Inflammatory macrophage treated with lipopolysaccharide for 1 hour (primary cell): ENCODE results near the gene PAX9.

Experiments
- DNase-seq, 2 donors: peaks; one replicate each; pipeline ENCODE4 v3.0.0-alpha.2; 2020 to 2022

The PAX9 gene

GRCh38 chr14:36656687-36657398 is 4.8 kb upstream of the PAX9 start:
- DNase-seq = no peak

GRCh38 chr14:36657399-36658122 is 4.1 kb upstream of the PAX9 start:
- DNase-seq = no peak

GRCh38 chr14:36658123-36659009 is 3.3 kb upstream of the PAX9 start:
- no peak for DNase-seq

DNA sequence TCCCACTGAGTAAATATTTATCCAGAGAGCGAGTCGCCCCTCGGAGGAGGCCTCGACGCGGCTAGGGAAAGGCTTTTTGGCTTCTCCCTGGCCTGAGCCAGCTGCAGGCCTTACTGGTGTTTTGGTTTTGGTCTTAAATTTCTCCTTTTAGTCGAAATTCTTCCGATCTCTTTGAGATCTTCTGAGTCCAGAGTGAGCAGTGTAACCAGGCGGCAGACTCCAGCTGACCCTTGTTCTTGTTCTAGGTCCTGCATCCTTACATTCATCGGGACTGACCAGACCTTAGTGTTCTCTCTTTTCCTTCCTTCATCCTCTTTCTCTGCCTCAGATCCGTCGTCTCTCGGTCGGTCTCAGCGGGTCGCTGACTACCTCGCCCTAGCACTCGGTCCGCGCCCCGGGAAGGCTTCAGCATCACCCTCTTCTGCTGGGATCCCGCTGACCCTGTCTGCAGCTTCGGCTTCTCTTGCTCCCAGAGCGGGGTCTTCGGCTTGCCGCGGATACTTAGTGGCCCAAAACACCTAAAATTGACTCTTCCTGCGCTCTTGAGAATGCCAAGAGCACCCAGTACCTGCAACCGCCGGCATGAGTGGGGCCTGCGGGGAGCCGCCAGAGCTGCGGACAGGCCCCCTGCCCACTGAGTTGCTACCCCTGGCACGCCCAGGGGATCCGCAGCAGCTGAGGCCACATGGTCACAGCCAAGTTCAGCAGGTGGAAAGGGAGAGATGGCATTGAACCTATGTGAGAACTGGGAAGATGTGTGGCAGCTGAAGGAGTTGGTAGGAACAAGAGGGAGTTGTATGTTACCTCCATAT is 2.4 kb upstream of the PAX9 start:
- DNase-seq = no peak

DNA sequence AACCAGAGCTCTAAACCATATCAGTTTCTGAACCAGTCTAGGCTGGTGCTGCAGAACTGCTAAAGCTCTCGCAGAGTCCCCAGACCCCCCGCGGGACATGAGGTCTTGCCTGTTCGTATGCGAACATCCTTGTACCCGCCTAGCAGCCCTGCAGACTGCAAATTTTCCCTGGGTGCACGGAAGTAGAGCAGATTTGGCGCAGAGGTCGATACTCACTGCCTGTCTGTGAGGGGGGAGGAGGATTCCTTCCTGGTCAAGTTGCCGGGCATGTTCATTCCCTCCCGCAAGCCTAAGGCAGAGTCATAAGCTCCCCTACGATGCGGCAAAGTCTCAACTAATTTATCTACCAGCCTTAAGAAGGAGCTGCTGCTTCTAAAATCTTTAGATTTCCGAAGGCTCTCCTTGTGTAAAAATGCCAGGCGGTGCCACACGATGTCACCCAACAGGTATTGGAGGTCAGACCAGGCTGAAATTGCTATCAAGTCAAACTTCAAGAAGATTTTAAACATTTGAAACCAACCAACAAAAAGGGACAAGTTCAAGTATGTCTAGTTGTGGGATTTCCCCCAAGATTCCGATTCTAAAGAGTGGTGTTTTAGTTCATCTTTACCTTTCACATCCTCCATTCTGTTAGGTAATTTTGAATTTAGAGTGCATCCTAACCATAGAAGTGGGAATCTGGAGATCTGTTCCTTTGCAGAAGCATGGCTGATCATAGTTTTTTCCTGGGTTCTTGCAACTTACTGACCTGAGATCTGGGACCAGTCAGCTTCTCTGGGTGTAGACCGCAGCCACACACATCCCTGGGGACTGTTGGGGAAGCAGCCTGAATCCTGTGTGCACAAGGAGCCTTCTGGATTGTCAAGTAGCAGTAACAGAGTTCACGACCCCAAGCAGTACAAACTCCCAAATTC is 1.6 kb upstream of the PAX9 start:
- DNase-seq = no peak

- no peak for DNase-seq
These were observed 739 bp upstream of the PAX9 start for GRCh38 chr14:36660736-36661505.

- no peak for DNase-seq
These were observed 540 bp downstream of the PAX9 start for GRCh38 chr14:36662258-36662542.

DNA sequence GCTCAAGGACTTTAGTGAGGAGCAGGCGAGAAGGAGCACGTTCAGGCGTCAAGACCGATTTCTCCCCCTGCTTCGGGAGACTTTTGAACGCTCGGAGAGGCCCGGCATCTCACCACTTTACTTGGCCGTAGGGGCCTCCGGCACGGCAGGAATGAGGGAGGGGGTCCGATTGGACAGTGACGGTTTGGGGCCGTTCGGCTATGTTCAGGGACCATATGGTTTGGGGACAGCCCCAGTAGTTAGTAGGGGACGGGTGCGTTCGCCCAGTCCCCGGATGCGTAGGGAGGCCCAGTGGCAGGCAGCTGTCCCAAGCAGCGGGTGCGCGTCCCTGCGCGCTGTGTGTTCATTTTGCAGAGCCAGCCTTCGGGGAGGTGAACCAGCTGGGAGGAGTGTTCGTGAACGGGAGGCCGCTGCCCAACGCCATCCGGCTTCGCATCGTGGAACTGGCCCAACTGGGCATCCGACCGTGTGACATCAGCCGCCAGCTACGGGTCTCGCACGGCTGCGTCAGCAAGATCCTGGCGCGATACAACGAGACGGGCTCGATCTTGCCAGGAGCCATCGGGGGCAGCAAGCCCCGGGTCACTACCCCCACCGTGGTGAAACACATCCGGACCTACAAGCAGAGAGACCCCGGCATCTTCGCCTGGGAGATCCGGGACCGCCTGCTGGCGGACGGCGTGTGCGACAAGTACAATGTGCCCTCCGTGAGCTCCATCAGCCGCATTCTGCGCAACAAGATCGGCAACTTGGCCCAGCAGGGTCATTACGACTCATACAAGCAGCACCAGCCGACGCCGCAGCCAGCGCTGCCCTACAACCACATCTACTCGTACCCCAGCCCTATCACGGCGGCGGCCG is 1.1 kb downstream of the PAX9 start:
- no peak for DNase-seq

GRCh38 chr14:36663404-36664321 is 2.0 kb downstream of the PAX9 start:
- DNase-seq = no peak

- no peak for DNase-seq
These were observed 2.9 kb downstream of the PAX9 start for GRCh38 chr14:36664322-36665193.

DNA sequence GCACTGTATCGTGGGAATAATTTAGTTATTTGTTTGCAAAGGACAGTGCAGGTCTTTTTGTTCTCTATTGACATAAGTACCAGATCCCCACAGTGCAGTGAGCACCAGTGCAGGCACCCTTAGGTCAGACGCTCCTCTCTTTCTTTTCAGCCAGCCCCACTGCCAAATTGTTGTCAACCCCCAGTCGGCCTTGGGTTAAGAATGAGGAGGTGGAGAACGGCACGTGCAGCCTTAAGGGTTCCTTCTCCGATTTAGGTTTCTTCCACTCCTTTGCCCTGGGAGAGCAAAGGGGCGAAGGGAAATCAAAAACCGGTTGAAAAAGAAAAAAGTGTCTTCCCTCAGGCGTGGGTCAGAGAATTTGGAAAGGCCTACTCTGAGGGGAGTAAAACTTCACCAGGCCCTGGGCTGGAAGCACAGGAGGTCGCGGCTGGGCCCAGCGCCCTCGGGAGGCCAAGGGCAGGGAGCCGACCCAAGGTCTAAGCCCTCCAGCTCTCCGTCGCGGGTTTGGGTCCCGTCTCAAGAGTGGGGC is 4.3 kb downstream of the PAX9 start:
- DNase-seq = no peak

DNA sequence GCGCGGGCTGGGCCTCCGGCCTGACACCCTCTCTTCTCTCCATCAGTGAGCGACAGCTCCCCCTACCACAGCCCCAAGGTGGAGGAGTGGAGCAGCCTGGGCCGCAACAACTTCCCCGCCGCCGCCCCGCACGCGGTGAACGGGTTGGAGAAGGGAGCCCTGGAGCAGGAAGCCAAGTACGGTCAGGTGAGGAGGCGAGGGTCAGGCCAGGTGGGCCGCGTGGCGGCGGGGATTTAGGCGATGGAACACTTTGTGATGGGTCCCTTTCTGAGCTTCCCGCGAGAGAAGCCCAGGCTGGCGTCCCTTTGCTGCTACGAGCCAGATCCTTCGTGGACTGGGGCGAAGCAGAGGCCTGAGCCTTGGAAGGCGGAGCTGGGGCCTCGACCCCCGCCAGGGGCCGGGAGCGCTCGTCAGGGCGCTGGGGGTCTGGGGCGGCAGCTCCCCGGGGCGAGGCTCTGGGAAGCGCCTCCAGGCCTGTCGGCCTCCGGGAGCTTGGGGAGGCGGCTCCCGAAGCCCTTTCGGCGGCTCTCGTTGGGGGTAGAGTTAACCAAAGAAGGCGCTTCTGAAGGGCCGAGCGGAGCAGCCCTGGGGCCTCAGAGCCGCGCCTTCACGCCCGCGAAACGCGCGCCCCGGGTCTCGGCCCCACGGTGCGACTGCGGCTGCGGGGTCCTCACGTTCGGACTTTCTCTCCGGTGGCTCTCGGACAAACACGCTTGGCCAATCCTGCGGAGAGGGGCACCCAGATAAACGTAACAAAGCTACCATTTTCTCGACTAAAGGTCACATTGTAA is 5.0 kb downstream of the PAX9 start:
- DNase-seq = no peak

- no peak for DNase-seq
These were observed 6.0 kb downstream of the PAX9 start for GRCh38 chr14:36667679-36668078.

DNA sequence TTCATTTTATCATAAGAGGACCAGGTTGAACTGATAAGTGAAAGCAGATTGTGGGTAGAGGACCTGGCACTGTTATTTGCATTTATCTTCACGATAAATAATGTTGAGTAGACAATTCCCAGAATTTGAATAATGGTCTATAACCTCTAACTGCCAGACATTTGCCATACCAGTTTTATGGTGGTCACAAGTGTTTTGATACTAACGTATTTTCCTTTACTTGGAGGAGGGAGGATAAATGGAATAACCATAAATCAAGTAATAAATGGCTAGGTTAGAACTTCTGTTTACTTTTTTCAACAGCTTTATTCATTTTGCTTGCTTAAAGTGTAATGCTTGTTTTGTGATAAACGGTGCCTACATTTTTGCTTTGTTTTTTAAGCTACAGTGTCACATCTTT is 9.5 kb downstream of the PAX9 start:
- no peak for DNase-seq

DNA sequence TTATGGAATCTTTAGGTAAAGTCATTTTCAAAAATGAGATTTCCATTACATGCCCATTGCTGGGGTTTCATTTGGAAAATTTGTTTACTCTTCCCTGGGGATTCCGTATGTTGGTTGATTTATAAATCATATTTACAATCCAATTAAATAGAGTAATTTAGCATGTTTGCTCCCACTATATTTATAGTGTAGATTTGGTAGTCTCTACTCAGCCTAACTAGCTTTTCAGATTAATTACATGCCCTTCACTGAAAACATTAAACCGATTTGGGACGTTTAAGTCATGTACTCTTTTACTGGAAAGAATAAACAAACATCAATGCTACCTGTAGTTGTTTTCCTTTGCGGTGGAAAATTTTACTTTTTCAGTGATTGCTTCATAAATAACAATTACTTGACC is 10.4 kb downstream of the PAX9 start:
- no peak for DNase-seq

DNA sequence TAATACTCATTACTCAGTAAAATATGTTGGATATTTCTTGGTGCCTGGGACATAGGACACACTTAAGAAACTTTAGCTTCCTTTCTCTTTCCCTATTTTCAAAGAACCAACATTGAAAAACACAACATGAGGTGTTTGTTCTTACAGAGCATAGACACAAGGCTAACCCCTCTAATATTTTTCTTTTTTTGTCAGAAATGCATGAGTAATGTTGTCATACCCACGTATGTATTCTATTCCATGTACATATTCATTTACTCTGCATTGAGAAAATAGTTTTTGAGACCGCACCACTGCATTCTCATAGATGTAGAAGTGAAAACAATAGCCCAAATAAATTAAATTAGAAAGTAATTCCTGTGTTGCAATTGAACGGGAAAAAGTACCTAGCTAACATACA is 13.0 kb downstream of the PAX9 start:
- DNase-seq = no peak

GRCh38 chr14:36675581-36675980 is 13.9 kb downstream of the PAX9 start:
- DNase-seq = no peak
